Keratinocyte (primary cell): Measurements from ENCODE around the gene MCEMP1. TPM values are rescaled to one million over a fixed set of nuclear protein-coding genes. Genes with fewer than 3 reads are reported as not detected.

Experiments used
- DNase-seq: peaks from one replicate; pipeline ENCODE4 v3.0.0-alpha.2; 2011; ENCODE audit warnings: low read depth, missing footprints, low spot score
- FAIRE-seq: peaks from 2 replicates; lab custom pipeline; 2011; peaks lifted over from hg19 to GRCh38; lab: Jason Lieb, UNC
- H2AFZ ChIP-seq: 2 replicates; pipeline ENCODE4 v1.6.0; 2012; ENCODE audit warnings: low read length, control low read depth, inconsistent platforms; ENCODE audit not compliant: control insufficient read depth
- H3K27ac ChIP-seq: 2 replicates; pipeline ENCODE4 v1.5.1; 2011; ENCODE audit warnings: low read length; ENCODE audit not compliant: control insufficient read depth, insufficient read depth
- H3K27me3 ChIP-seq: 3 replicates; pipeline ENCODE4 v1.6.0; 2011; ENCODE audit warnings: low read length; ENCODE audit not compliant: control insufficient read depth, insufficient read depth; ENCODE audit errors: extremely low read depth
- H3K36me3 ChIP-seq, 2 experiments: 2 replicates in 1 of 2; 3 replicates in 1 of 2; pipeline ENCODE4 v1.5.1; 2011; ENCODE audit warnings: low read length in 2 of 2, mild to moderate bottlenecking in 1 of 2; ENCODE audit not compliant: control insufficient read depth in 2 of 2, insufficient read depth in 2 of 2; ENCODE audit errors: extremely low read depth in 1 of 2
- H3K4me1 ChIP-seq: 3 replicates; pipeline ENCODE4 v1.5.1; 2011; ENCODE audit warnings: low read length; ENCODE audit not compliant: control insufficient read depth, insufficient read depth; ENCODE audit errors: extremely low read depth
- H3K4me2 ChIP-seq: 3 replicates; pipeline ENCODE4 v1.6.0; 2011; ENCODE audit warnings: low read depth, low read length; ENCODE audit not compliant: control insufficient read depth, insufficient read depth; ENCODE audit errors: extremely low read depth
- H3K4me3 ChIP-seq, 3 experiments: fragments of 200-600 bp in 1 of 3; sonication (generic) in 1 of 3; 2 replicates in 2 of 3; 3 replicates in 1 of 3; pipeline ENCODE4 v1.5.1; 2011 to 2016; ENCODE audit warnings: low read length in 3 of 3, mild to moderate bottlenecking in 3 of 3, control low read depth in 2 of 3, inconsistent platforms in 1 of 3, low read depth in 1 of 3, mixed read lengths in 1 of 3, mixed run types in 1 of 3, moderate library complexity in 1 of 3; ENCODE audit not compliant: control insufficient read depth in 2 of 3, insufficient read depth in 2 of 3; ENCODE audit errors: extremely low read depth in 1 of 3
- H3K79me2 ChIP-seq: 2 replicates; pipeline ENCODE4 v1.6.0; 2012; ENCODE audit warnings: low read length; ENCODE audit not compliant: control insufficient read depth, insufficient read depth
- H3K9ac ChIP-seq: 3 replicates; pipeline ENCODE4 v1.6.0; 2011; ENCODE audit warnings: low read length; ENCODE audit not compliant: control insufficient read depth, insufficient read depth; ENCODE audit errors: extremely low read depth
- H3K9me1 ChIP-seq: 3 replicates; pipeline ENCODE4 v1.6.0; 2011; ENCODE audit warnings: low read length; ENCODE audit not compliant: control insufficient read depth, insufficient read depth; ENCODE audit errors: extremely low read depth
- H3K9me3 ChIP-seq: 2 replicates; pipeline ENCODE4 v1.5.1; 2012; ENCODE audit warnings: low read depth, low read length; ENCODE audit not compliant: control insufficient read depth
- H4K20me1 ChIP-seq: 3 replicates; pipeline ENCODE4 v1.6.0; 2011; ENCODE audit warnings: low read length; ENCODE audit not compliant: control insufficient read depth, insufficient read depth; ENCODE audit errors: extremely low read depth
- CTCF ChIP-seq, 3 experiments: IDR thresholded peaks in 1 of 3; conservative IDR thresholded peaks in 1 of 3; optimal IDR thresholded peaks in 1 of 3; 2 replicates in 2 of 3; 3 replicates in 1 of 3; pipeline versions ENCODE3 to v1.5.1; 2011; ENCODE audit warnings: low read length in 3 of 3, mild to moderate bottlenecking in 3 of 3, moderate library complexity in 2 of 3, control low read depth in 1 of 3, inconsistent platforms in 1 of 3; ENCODE audit not compliant: insufficient read depth in 2 of 3; ENCODE audit errors: extremely low read depth in 1 of 3
- EZH2 ChIP-seq: IDR thresholded peaks from one replicate; pipeline ENCODE4 v1.6.1; 2012; ENCODE audit warnings: inconsistent platforms, mild to moderate bottlenecking, low read length, moderate library complexity
- dilution Hi-C: fragments of 300-500 bp; cut with MboI; formaldehyde crosslinking; loops from one replicate; pipeline ENCODE4 v1.7.0; 2020; ENCODE audit warnings: low sequenced_read_pairs; ENCODE audit not compliant: extremely low pct_ligation_motif_present
- polyA plus RNA-seq, 5 experiments: library from polyadenylated mRNA; depleted of rRNA in 3 of 5; stranded (reverse) in 3 of 5; stranded (forward) in 1 of 5; unstranded in 1 of 5; fragments of >200 nt; gene quantifications; 1 replicate in 1 of 5; 2 replicates in 3 of 5; 3 replicates in 1 of 5; pipeline versions ENCODE4 v1.2.1 to v1.2.3, GENCODE V29; 2011 to 2012; ENCODE audit warnings: missing spikeins in 2 of 5, low read depth in 1 of 5, low replicate concordance in 1 of 5

MCEMP1 gene
- polyA plus RNA-seq, 1 donor (not counting 4 experiments of a cell fraction or from before 2014, with no cell fraction given), result not detected

GRCh38 chr19:7701049-7701653, 24.3 kb downstream of the MCEMP1 start:
- H3K9ac ChIP-seq, result no peak overlapping the region
- no peak for DNase-seq
- H3K4me2 ChIP-seq, result no peak overlapping the region
- no peaks in the 10 kb centered on the region for H3K79me2 ChIP-seq
- H3K4me1 ChIP-seq, result no peaks in the 10 kb centered on the region
- no peaks in the 10 kb centered on the region for H3K36me3 ChIP-seq
- no peak overlapping the region for H3K4me3 ChIP-seq
- H3K9me1 ChIP-seq, result no peaks in the 10 kb centered on the region
- no peak overlapping the region for H3K27ac ChIP-seq
- FAIRE-seq, result no peak
- H4K20me1 ChIP-seq, result no peaks in the 10 kb centered on the region
- peaks cover 21% of the 10 kb centered on the region for H3K27me3 ChIP-seq
- TF ChIP-seq CTCF (optimal IDR thresholded peaks at IDR 0.05 in 1 of 3, IDR thresholded peaks at IDR 0.05 in 1 of 3, conservative IDR thresholded peaks at IDR 0.05 in 1 of 3; ENCODE audit: extremely low read depth in 1 of 3, insufficient read depth in 2 of 3, low read length in 3 of 3) (no peak), EZH2 (no peak)
- no peak overlapping the region for H2AFZ ChIP-seq
- dilution Hi-C loops, result no loop called here
- H3K9me3 ChIP-seq, result no peaks in the 10 kb centered on the region

- no peak within 1 kb of the TSS for H2AFZ ChIP-seq
- H3K4me2 ChIP-seq, result no peak within 1 kb of the TSS
- H3K27ac ChIP-seq, result no peak within 1 kb of the TSS
- H3K36me3 ChIP-seq, result no peaks in the 10 kb centered on the region
- H3K9me3 ChIP-seq, result no peaks in the 10 kb centered on the region
- no peaks in the 10 kb centered on the region for H3K79me2 ChIP-seq
- H3K4me1 ChIP-seq, result no peaks in the 10 kb centered on the region
- FAIRE-seq (no peak), DNase-seq (no peak)
- TF ChIP-seq CTCF (optimal IDR thresholded peaks at IDR 0.05 in 1 of 3, IDR thresholded peaks at IDR 0.05 in 1 of 3, conservative IDR thresholded peaks at IDR 0.05 in 1 of 3; ENCODE audit: extremely low read depth in 1 of 3, insufficient read depth in 2 of 3, low read length in 3 of 3) (no peak), EZH2 (no peak)
- no peaks in the 10 kb centered on the region for H3K9me1 ChIP-seq
- dilution Hi-C loops, result no loop called here
- H3K9ac ChIP-seq, result no peak within 1 kb of the TSS
- H3K4me3 ChIP-seq, result no peak within 1 kb of the TSS
- H4K20me1 ChIP-seq, result no peaks in the 10 kb centered on the region
- peaks cover 21% of the 10 kb centered on the region for H3K27me3 ChIP-seq
These were observed 25.0 kb downstream of the MCEMP1 start, which contains the start of gene FCER2 for GRCh38 chr19:7701654-7702457. Gene FCER2, minus strand, starts transcription at chr19:7702131. Its CDS starts 2,371 bp downstream, at chr19:7699760.
